Measurements from ENCODE around the gene NRBP1.

Gene NRBP1

DNA sequence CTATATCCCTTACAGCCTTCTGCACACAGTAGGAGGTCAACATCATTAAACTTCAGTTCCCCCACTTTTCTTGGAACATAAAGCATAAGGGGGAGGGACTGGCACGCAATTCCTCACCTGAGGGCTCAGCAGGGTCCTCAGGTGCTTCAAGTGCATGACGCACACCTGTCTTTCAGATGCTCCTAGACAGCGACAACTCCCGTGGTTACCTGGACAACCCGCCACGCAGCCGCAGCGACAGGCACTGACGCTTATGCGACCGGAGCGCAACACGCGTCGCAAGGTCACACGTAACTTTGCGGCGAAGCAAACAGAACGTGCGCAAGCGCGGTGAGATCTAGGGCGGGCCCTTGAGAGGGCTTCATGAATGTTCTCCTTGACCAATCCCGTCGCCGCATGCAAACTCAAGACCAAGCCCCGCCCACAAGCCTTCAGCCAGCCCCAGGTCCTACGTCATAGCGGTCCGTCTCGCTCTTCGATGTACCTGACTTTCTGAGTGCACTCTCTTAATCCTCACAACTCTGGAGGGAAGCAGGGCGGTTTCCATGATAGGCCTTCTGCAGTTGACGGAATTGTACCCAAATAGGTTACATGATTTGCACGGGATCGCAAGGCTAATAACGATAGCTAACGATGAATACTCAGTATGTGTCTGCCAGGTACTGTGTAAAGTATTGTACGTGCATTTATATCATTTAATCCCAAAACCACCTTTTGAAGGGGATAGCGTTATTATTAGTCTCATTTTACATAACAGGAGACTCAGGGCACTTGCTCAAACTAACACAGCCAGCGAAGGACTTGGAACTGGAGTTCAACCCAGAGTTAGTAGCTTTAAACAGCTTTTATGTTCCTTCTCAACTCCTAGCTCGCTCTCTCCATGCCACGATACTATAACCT lies 61.3 kb downstream of the NRBP1 start, which contains the start of gene IFT172:
TSS of gene IFT172 (minus strand) at position 246 of the 900 bp plus-strand sequence. CDS start at position 156, 90 bp downstream.
- peak; percentile 100 for DNase-seq (ENCODE audit: low spot score)
